ENCODE measurements around the gene CFAP73.

DNA sequence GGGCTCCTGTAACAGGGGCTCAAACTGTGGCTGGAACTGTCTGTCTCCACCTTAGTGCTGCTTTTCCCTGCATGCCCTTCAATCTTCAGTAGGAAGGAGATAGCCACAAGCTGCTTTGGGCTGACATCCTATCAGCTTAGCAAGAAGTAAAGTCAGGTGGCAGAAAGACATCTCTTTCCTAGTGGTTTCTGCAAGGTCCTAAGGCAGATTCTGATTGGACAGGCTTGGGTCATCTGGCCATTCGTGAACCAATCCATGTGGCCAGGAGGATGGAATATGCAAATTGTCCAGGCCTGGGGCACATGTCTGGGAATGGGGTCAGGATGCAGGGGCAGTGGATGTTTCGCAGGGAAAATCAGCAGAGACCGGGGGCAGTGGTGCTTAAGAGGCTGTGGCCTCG is 41.2 kb downstream of the CFAP73 start:
- TF ChIP-seq POLR2A (IDR thresholded peaks at IDR 0.05): no peak
- TF ChIP-seq, protein P1, sequence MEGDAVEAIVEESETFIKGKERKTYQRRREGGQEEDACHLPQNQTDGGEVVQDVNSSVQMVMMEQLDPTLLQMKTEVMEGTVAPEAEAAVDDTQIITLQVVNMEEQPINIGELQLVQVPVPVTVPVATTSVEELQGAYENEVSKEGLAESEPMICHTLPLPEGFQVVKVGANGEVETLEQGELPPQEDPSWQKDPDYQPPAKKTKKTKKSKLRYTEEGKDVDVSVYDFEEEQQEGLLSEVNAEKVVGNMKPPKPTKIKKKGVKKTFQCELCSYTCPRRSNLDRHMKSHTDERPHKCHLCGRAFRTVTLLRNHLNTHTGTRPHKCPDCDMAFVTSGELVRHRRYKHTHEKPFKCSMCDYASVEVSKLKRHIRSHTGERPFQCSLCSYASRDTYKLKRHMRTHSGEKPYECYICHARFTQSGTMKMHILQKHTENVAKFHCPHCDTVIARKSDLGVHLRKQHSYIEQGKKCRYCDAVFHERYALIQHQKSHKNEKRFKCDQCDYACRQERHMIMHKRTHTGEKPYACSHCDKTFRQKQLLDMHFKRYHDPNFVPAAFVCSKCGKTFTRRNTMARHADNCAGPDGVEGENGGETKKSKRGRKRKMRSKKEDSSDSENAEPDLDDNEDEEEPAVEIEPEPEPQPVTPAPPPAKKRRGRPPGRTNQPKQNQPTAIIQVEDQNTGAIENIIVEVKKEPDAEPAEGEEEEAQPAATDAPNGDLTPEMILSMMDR (IDR thresholded peaks at IDR 0.05 in 8 of 11, conservative IDR thresholded peaks at IDR 0.05 in 3 of 11): no peak
- TF ChIP-seq POLR2AphosphoS5 (IDR thresholded peaks at IDR 0.05): no peak
